Erythroblast (primary cell): ENCODE data around the gene TAGAP.

Source experiments
- GATA1 ChIP-seq: IDR thresholded peaks from 2 replicates; pipeline ENCODE4 v1.6.1; 2011; ENCODE audit warnings: low read depth, mild to moderate bottlenecking, control low read depth, low read length, moderate library complexity
- POLR2A ChIP-seq: IDR thresholded peaks from 2 replicates; pipeline ENCODE4 v1.6.1; 2011; ENCODE audit warnings: mild to moderate bottlenecking, low read length

- TF ChIP-seq POLR2A, result no peak
- TF ChIP-seq GATA1, result no peak
These were observed 14.6 kb downstream of the TAGAP start for GRCh38 chr6:159030168-159030567.
